IMR-90 (cell line): ENCODE results near the gene GPR161. TPM values are rescaled to one million over a fixed set of nuclear protein-coding genes. Genes with fewer than 3 reads are reported as not detected.

Experiments used
- ATAC-seq: fragments of 200-7000 bp; cut with Tn5 transposase; 2 replicates; pipeline ENCODE4 v1.9.1; 2020; ENCODE audit warnings: low read depth, mild to moderate bottlenecking, moderate library complexity
- BruUV-seq: library from RNA; stranded (reverse); fragments of 400-500 nt; replicated peaks from 2 replicates; lab custom pipeline; 2021; lab: Mats Ljungman, UMichigan
- CTCF ChIA-PET: fragments of 300-600 bp; formaldehyde crosslinking; extraction: SDS; loops from one replicate; lab custom pipeline; 2021; ENCODE audit warnings: antibody characterized with exemption; lab: Yijun Ruan, JAX
- POLR2A ChIA-PET: fragments of 300-600 bp; sonication (Branson Sonifier 250); formaldehyde crosslinking; loops from one replicate; lab custom pipeline; 2022; ENCODE audit warnings: antibody characterized with exemption; ENCODE audit not compliant: unreplicated experiment; lab: Charles Lee
- DNase-seq: peaks from one replicate; pipeline ENCODE4 v3.0.0; 2013
- H2AFZ ChIP-seq: replicated peaks from 2 replicates; pipeline ENCODE3; 2013; ENCODE audit warnings: low read length, mild to moderate bottlenecking; ENCODE audit not compliant: poor library complexity
- H2AK5ac ChIP-seq: 2 replicates; pipeline ENCODE4 v1.6.1; 2013; ENCODE audit warnings: low read depth, low read length, inconsistent platforms
- H2AK9ac ChIP-seq: replicated peaks from 2 replicates; pipeline ENCODE3; 2013; ENCODE audit warnings: mild to moderate bottlenecking, low read depth, low read length, moderate library complexity; ENCODE audit not compliant: poor library complexity
- H2BK120ac ChIP-seq: 2 replicates; pipeline ENCODE4 v1.6.1; 2013; ENCODE audit warnings: low read depth, low read length, inconsistent platforms
- H2BK15ac ChIP-seq: 3 replicates; pipeline ENCODE4 v1.6.1; 2013; ENCODE audit warnings: low read depth, low read length, inconsistent platforms
- H2BK20ac ChIP-seq: 2 replicates; pipeline ENCODE4 v1.6.1; 2013; ENCODE audit warnings: low read depth, mild to moderate bottlenecking, inconsistent platforms, low read length, moderate library complexity
- H2BK5ac ChIP-seq: 2 replicates; pipeline ENCODE4 v1.6.1; 2013; ENCODE audit warnings: mild to moderate bottlenecking, low read depth, low read length, inconsistent platforms; ENCODE audit not compliant: poor library complexity, severe bottlenecking
- H3K14ac ChIP-seq: replicated peaks from 2 replicates; pipeline ENCODE4 v1.6.1; 2013; ENCODE audit warnings: low read depth, low read length, inconsistent platforms
- H3K18ac ChIP-seq: 2 replicates; pipeline ENCODE4 v1.6.1; 2013; ENCODE audit warnings: low read depth, low read length, control low read depth
- H3K23ac ChIP-seq: 2 replicates; pipeline ENCODE4 v1.6.1; 2013; ENCODE audit warnings: low read depth, low read length, inconsistent platforms
- H3K27ac ChIP-seq: 2 replicates; pipeline ENCODE4 v1.5.1; 2013; ENCODE audit warnings: mild to moderate bottlenecking, control low read depth, low read length; ENCODE audit not compliant: insufficient read depth
- H3K27me3 ChIP-seq: 2 replicates; pipeline ENCODE4 v1.6.1; 2013; ENCODE audit warnings: low read length; ENCODE audit not compliant: control insufficient read depth, insufficient read depth
- H3K36me3 ChIP-seq: 2 replicates; pipeline ENCODE4 v1.6.1; 2013; ENCODE audit warnings: low read length, mixed read lengths; ENCODE audit not compliant: control insufficient read depth, insufficient read depth
- H3K4ac ChIP-seq: 2 replicates; pipeline ENCODE4 v1.6.1; 2013; ENCODE audit warnings: low read depth, low read length, inconsistent platforms
- H3K4me1 ChIP-seq: 2 replicates; pipeline ENCODE4 v1.6.1; 2013; ENCODE audit warnings: low read length, mixed read lengths; ENCODE audit not compliant: control insufficient read depth, insufficient read depth
- H3K4me2 ChIP-seq: 2 replicates; pipeline ENCODE4 v1.6.1; 2013; ENCODE audit warnings: low read depth, mild to moderate bottlenecking, control low read depth, low read length, moderate library complexity
- H3K4me3 ChIP-seq: 2 replicates; pipeline ENCODE4 v1.5.1; 2013; ENCODE audit warnings: low read depth, mild to moderate bottlenecking, control low read depth, low read length, moderate library complexity; ENCODE audit not compliant: insufficient read depth
- H3K56ac ChIP-seq: 2 replicates; pipeline ENCODE4 v1.6.1; 2013; ENCODE audit warnings: low read length, inconsistent platforms; ENCODE audit not compliant: insufficient read depth; ENCODE audit errors: extremely low read depth
- H3K79me1 ChIP-seq, 2 experiments: 2 replicates each; pipeline ENCODE4 v1.6.1; 2013; ENCODE audit warnings: low read length in 2 of 2, inconsistent platforms in 1 of 2, low read depth in 1 of 2
- H3K9ac ChIP-seq: 2 replicates; pipeline ENCODE4 v1.6.1; 2013; ENCODE audit warnings: low read depth, low read length, control low read depth
- H3K9me1 ChIP-seq: 2 replicates; pipeline ENCODE4 v1.6.1; 2013; ENCODE audit warnings: low read length, inconsistent platforms; ENCODE audit not compliant: insufficient read depth
- H3K9me3 ChIP-seq: 2 replicates; pipeline ENCODE4 v1.6.1; 2013; ENCODE audit warnings: low read length; ENCODE audit not compliant: control insufficient read depth, insufficient read depth
- H4K20me1 ChIP-seq: 2 replicates; pipeline ENCODE4 v1.6.1; 2013; ENCODE audit warnings: low read length, inconsistent platforms; ENCODE audit not compliant: insufficient read depth
- H4K5ac ChIP-seq: 2 replicates; pipeline ENCODE4 v1.6.1; 2013; ENCODE audit warnings: mild to moderate bottlenecking, low read depth, low read length, control low read depth
- H4K8ac ChIP-seq, 2 experiments: 2 replicates each; pipeline ENCODE4 v1.6.1; 2013; ENCODE audit warnings: low read depth in 2 of 2, low read length in 2 of 2, control low read depth in 1 of 2, inconsistent platforms in 1 of 2
- H4K91ac ChIP-seq: 2 replicates; pipeline ENCODE4 v1.6.1; 2013; ENCODE audit warnings: low read depth, low read length, inconsistent platforms; ENCODE audit not compliant: insufficient read depth
- CHD1 ChIP-seq: IDR thresholded peaks from 2 replicates; pipeline ENCODE4 v1.6.1; 2012; ENCODE audit warnings: low read depth, low read length, improper control_type of control experiment
- MAFK ChIP-seq: IDR thresholded peaks from 2 replicates; pipeline ENCODE4 v1.6.1; 2012; ENCODE audit warnings: low read depth, low read length, improper control_type of control experiment
- MAZ ChIP-seq: IDR thresholded peaks from 2 replicates; pipeline ENCODE4 v1.6.1; 2012; ENCODE audit warnings: low read depth, mild to moderate bottlenecking, low read length, improper control_type of control experiment, moderate library complexity, borderline replicate concordance
- MXI1 ChIP-seq: IDR thresholded peaks from 2 replicates; pipeline ENCODE4 v1.6.1; 2012; ENCODE audit warnings: low read depth, mild to moderate bottlenecking, low read length, moderate library complexity, borderline replicate concordance
- NFE2L2 ChIP-seq: fragments of 150-350 bp; IDR thresholded peaks from 2 replicates; pipeline ENCODE4 v1.6.1; 2016; ENCODE audit warnings: low read depth, mild to moderate bottlenecking, low read length
- POLR2A ChIP-seq: IDR thresholded peaks from 2 replicates; pipeline ENCODE4 v1.6.1; 2012; ENCODE audit warnings: mild to moderate bottlenecking, low read depth, low read length
- RAD21 ChIP-seq: IDR thresholded peaks from 2 replicates; pipeline ENCODE4 v1.6.1; 2012; ENCODE audit warnings: low read length, improper control_type of control experiment
- RCOR1 ChIP-seq: IDR thresholded peaks from 2 replicates; pipeline ENCODE4 v1.6.1; 2012; ENCODE audit warnings: mild to moderate bottlenecking, low read length, improper control_type of control experiment; ENCODE audit not compliant: insufficient replicate concordance
- WGBS, 2 experiments: methylation state at CpG; one replicate each; pipeline versions ENCODE4 v1.1.5 to v1.1.7; 2013; ENCODE audit warnings: missing lambda C conversion rate in 2 of 2; ENCODE audit not compliant: insufficient read length in 1 of 2; ENCODE audit errors: extremely low coverage in 2 of 2; 5-methylcytosine and 5-hydroxymethylcytosine counted together
- dilution Hi-C: fragments of 300-500 bp; cut with HindIII; formaldehyde crosslinking; loops from one replicate; pipeline ENCODE4 v1.14.3; 2018; ENCODE audit warnings: low sequenced_read_pairs; ENCODE audit not compliant: unreplicated experiment
- in situ Hi-C: fragments of 300-500 bp; cut with MboI; formaldehyde crosslinking; loops from 3 replicates; pipeline ENCODE4 v1.14.3; 2019; ENCODE audit warnings: low sequenced_read_pairs, inconsistent platforms, mixed read lengths
- intact Hi-C: fragments of 100-400 bp; cut with micrococcal nuclease; formaldehyde crosslinking; loops from 2 replicates; pipeline ENCODE4 v1.10.0; 2022
- polyA plus RNA-seq, 3 experiments: library from polyadenylated mRNA; depleted of rRNA; stranded (reverse); fragments of >200 nt; gene quantifications; 2 replicates each; pipeline ENCODE4 v1.2.3, GENCODE V29; 2012; ENCODE audit warnings: low replicate concordance in 1 of 3
- total RNA-seq: library from RNA; depleted of rRNA; stranded (reverse); fragments of >200 nt; gene quantifications from 2 replicates; pipeline ENCODE4 v1.2.3, GENCODE V29; 2012
- TF ChIP-seq, protein P1 (sequence below): conservative IDR thresholded peaks from 2 replicates; pipeline ENCODE4 v1.5.1; 2012; ENCODE audit warnings: mild to moderate bottlenecking, low read depth, low read length, improper control_type of control experiment
- TF ChIP-seq, protein P2 (sequence below): fragments of 150-350 bp; IDR thresholded peaks from 2 replicates; pipeline ENCODE4 v1.6.1; 2016; ENCODE audit warnings: low read depth, mild to moderate bottlenecking, low read length, moderate library complexity, borderline replicate concordance

Gene GPR161
- total and polyA plus RNA-seq, 2 of the 4 experiments (the other 2 are of a cell fraction): 12.5 to 13.3 TPM

DNA sequence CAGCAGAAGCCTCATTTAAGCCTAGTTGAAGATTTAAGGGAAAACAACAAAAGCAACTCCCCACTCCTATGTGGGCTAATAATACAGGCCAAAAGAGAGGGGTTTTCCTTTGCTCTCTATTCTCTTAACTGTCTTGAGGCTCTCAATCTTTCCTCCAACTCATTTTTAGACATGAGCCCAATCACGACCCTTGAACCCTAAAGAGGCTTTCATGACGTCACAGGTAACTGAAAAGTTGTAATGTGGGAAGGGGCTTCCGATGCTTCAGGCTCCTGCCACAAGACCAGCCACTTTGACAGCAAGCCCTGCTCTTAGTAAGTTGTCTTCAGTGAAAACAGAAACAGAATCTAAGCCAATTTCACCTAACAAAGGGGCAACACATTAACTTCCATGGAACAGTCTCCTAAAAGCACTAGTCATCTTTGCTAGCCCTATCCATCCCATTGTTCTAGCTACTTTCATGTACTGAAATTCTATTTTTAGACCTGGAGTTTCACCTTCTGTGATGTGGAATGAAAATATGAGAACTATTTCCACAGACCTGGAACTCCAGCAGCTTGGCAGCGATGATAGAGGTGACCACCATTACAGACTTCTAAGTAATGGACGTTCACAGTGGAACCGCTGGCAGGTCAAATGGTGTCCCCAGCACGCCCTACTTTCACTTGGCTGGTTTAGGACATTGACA, 36.3 kb downstream of the GPR161 start:
- no peak overlapping the region for H4K5ac ChIP-seq
- TF ChIP-seq MAFK (no peak), RCOR1 (no peak), NFE2L2 (no peak), MXI1 (no peak), CHD1 (no peak), MAZ (no peak), POLR2A (no peak), RAD21 (no peak)
- TF ChIP-seq, protein P1, sequence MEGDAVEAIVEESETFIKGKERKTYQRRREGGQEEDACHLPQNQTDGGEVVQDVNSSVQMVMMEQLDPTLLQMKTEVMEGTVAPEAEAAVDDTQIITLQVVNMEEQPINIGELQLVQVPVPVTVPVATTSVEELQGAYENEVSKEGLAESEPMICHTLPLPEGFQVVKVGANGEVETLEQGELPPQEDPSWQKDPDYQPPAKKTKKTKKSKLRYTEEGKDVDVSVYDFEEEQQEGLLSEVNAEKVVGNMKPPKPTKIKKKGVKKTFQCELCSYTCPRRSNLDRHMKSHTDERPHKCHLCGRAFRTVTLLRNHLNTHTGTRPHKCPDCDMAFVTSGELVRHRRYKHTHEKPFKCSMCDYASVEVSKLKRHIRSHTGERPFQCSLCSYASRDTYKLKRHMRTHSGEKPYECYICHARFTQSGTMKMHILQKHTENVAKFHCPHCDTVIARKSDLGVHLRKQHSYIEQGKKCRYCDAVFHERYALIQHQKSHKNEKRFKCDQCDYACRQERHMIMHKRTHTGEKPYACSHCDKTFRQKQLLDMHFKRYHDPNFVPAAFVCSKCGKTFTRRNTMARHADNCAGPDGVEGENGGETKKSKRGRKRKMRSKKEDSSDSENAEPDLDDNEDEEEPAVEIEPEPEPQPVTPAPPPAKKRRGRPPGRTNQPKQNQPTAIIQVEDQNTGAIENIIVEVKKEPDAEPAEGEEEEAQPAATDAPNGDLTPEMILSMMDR: no peak
- TF ChIP-seq, protein P2, sequence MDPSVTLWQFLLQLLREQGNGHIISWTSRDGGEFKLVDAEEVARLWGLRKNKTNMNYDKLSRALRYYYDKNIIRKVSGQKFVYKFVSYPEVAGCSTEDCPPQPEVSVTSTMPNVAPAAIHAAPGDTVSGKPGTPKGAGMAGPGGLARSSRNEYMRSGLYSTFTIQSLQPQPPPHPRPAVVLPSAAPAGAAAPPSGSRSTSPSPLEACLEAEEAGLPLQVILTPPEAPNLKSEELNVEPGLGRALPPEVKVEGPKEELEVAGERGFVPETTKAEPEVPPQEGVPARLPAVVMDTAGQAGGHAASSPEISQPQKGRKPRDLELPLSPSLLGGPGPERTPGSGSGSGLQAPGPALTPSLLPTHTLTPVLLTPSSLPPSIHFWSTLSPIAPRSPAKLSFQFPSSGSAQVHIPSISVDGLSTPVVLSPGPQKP: no peak
- in situ Hi-C loops (no loop called here), dilution Hi-C loops (no loop called here), intact Hi-C loops (loop anchor here (1.0 kb wide), 1 partner anchor 11 kb away; no protein-coding TSS in a partner anchor)
- peaks cover 33% of the 10 kb centered on the region for H3K36me3 ChIP-seq
- H2BK5ac ChIP-seq: no peak overlapping the region
- no peak overlapping the region for H3K4me2 ChIP-seq
- H3K4me3 ChIP-seq: no peak overlapping the region
- peaks cover 5% of the 10 kb centered on the region for H3K9me1 ChIP-seq
- ATAC-seq (no peak), DNase-seq (no peak)
- WGBS, 2 experiments: 98% methylated on average over 4 of the region's 7 CpGs; no CpG with 5 or more reads in 1 of the 2 experiments
- no peak overlapping the region for H3K23ac ChIP-seq
- no peak overlapping the region for H2BK15ac ChIP-seq
- H3K9ac ChIP-seq: no peak overlapping the region
- H3K27ac ChIP-seq: no peak overlapping the region
- H3K4me1 ChIP-seq: no peaks in the 10 kb centered on the region
- H3K14ac ChIP-seq: no peak overlapping the region
- H4K91ac ChIP-seq: no peak overlapping the region
- no peak overlapping the region for H3K18ac ChIP-seq
- no peaks in the 10 kb centered on the region for H4K20me1 ChIP-seq
- no peak overlapping the region for H4K8ac ChIP-seq
- peaks cover 0 to under 1% of the 10 kb centered on the region in 2 experiments; a peak in 2 of 4 replicates for H3K79me1 ChIP-seq
- ChIA-PET POLR2A (no interaction called here), CTCF (interaction anchor here (1.2 kb wide), 1 partner anchor 8 kb away, joined by 3 read pairs; no protein-coding TSS in a partner anchor)
- H2AK9ac ChIP-seq: no peak overlapping the region
- H3K56ac ChIP-seq: no peak overlapping the region
- H3K27me3 ChIP-seq: no peaks in the 10 kb centered on the region
- no peak overlapping the region for H2AK5ac ChIP-seq
- H2AFZ ChIP-seq: no peak overlapping the region
- H2BK20ac ChIP-seq: no peak overlapping the region
- no peak overlapping the region for H2BK120ac ChIP-seq
- BruUV-seq: no TSS peak
- H3K9me3 ChIP-seq: no peaks in the 10 kb centered on the region
- H3K4ac ChIP-seq: no peak overlapping the region
